ENCODE measurements around the gene RPS24. TPM values are rescaled to one million over a fixed set of nuclear protein-coding genes. Genes with fewer than 3 reads are reported as not detected.
"Not testable (repeated sequence)": the region's sequence is repeated elsewhere in the genome, so short reads cannot be mapped to it uniquely, and the experiment has no call there.

RPS24 gene
- total RNA-seq, 1 donor from 2014 or later: 691 TPM

GRCh38 chr10:78070726-78071125, 37.1 kb downstream of the RPS24 start:
- Mint-ChIP-seq H3K27ac (ENCODE audit: unreplicated experiment) (no peak overlapping the region), H3K9me3 (ENCODE audit: unreplicated experiment) (peaks cover 3% of the 10 kb centered on the region), H3K4me1 (ENCODE audit: low read depth, unreplicated experiment) (peaks cover under 1% of the 10 kb centered on the region), H3K4me3 (ENCODE audit: unreplicated experiment) (no peak overlapping the region), H3K27me3 (ENCODE audit: unreplicated experiment) (peaks cover 2% of the 10 kb centered on the region), H3K36me3 (ENCODE audit: unreplicated experiment) (peaks cover 8% of the 10 kb centered on the region)
- no peak for DNase-seq
- no peak for TF ChIP-seq CTCF (IDR thresholded peaks at IDR 0.05; ENCODE audit: partially characterized antibody, unreplicated experiment)

- peaks cover 8% of the 10 kb centered on the region for H3K36me3 Mint-ChIP-seq (ENCODE audit: unreplicated experiment)
- no peak overlapping the region for H3K4me3 Mint-ChIP-seq (ENCODE audit: unreplicated experiment)
- H3K27ac Mint-ChIP-seq (ENCODE audit: unreplicated experiment): no peak overlapping the region
- H3K4me1 Mint-ChIP-seq (ENCODE audit: low read depth, unreplicated experiment): no peaks in the 10 kb centered on the region
- no peak for TF ChIP-seq CTCF (IDR thresholded peaks at IDR 0.05; ENCODE audit: partially characterized antibody, unreplicated experiment)
- no peak for DNase-seq
- H3K9me3 Mint-ChIP-seq (ENCODE audit: unreplicated experiment): peaks cover 3% of the 10 kb centered on the region
- peaks cover 2% of the 10 kb centered on the region for H3K27me3 Mint-ChIP-seq (ENCODE audit: unreplicated experiment)
Measured at GRCh38 chr10:78071140-78071856, 37.6 kb downstream of the RPS24 start.

- DNase-seq: no peak
- Mint-ChIP-seq H3K4me1 (ENCODE audit: low read depth, unreplicated experiment) (no peaks in the 10 kb centered on the region), H3K27ac (ENCODE audit: unreplicated experiment) (no peak overlapping the region), H3K4me3 (ENCODE audit: unreplicated experiment) (no peak overlapping the region), H3K36me3 (ENCODE audit: unreplicated experiment) (peaks cover 8% of the 10 kb centered on the region), H3K9me3 (ENCODE audit: unreplicated experiment) (no peaks in the 10 kb centered on the region), H3K27me3 (ENCODE audit: unreplicated experiment) (peaks cover 2% of the 10 kb centered on the region)
- no peak for TF ChIP-seq CTCF (IDR thresholded peaks at IDR 0.05; ENCODE audit: partially characterized antibody, unreplicated experiment)
Measured at GRCh38 chr10:78071857-78072179, 38.2 kb downstream of the RPS24 start.

- Mint-ChIP-seq H3K27ac (ENCODE audit: unreplicated experiment) (no peak overlapping the region), H3K4me1 (ENCODE audit: low read depth, unreplicated experiment) (no peaks in the 10 kb centered on the region), H3K27me3 (ENCODE audit: unreplicated experiment) (peaks cover 7% of the 10 kb centered on the region), H3K9me3 (ENCODE audit: unreplicated experiment) (peaks cover 3% of the 10 kb centered on the region), H3K4me3 (ENCODE audit: unreplicated experiment) (no peak overlapping the region), H3K36me3 (ENCODE audit: unreplicated experiment) (peaks cover 12% of the 10 kb centered on the region)
- no peak for DNase-seq
- no peak for TF ChIP-seq CTCF (IDR thresholded peaks at IDR 0.05; ENCODE audit: partially characterized antibody, unreplicated experiment)
Measured at GRCh38 chr10:78072504-78072903, 38.8 kb downstream of the RPS24 start.

- not testable (repeated sequence) for H3K9me3 Mint-ChIP-seq (ENCODE audit: unreplicated experiment); DNase-seq; H3K27me3 Mint-ChIP-seq (ENCODE audit: unreplicated experiment); H3K4me3 Mint-ChIP-seq (ENCODE audit: unreplicated experiment); H3K27ac Mint-ChIP-seq (ENCODE audit: unreplicated experiment); H3K4me1 Mint-ChIP-seq (ENCODE audit: low read depth, unreplicated experiment); H3K36me3 Mint-ChIP-seq (ENCODE audit: unreplicated experiment)
Measured at GRCh38 chr10:78075806-78076205, 42.1 kb downstream of the RPS24 start.
